H7 (cell line): ENCODE data around the gene ZNF267. TPM values are rescaled to one million over a fixed set of nuclear protein-coding genes. Genes with fewer than 3 reads are reported as not detected.
"Not testable (repeated sequence)": the region's sequence is repeated elsewhere in the genome, so short reads cannot be mapped to it uniquely, and the experiment has no call there.

Source experiments
- DNase-seq: peaks from one replicate; pipeline ENCODE4 v3.0.0; 2012
- H3K27me3 ChIP-seq: 2 replicates; pipeline ENCODE4 v1.6.0; 2011; ENCODE audit warnings: mild to moderate bottlenecking, low read length; ENCODE audit not compliant: control insufficient read depth, insufficient read depth
- H3K36me3 ChIP-seq: replicated peaks from 2 replicates; pipeline ENCODE4 v1.5.1; 2011; ENCODE audit warnings: low read length; ENCODE audit not compliant: control insufficient read depth, insufficient read depth
- H3K4me3 ChIP-seq: 2 replicates; pipeline ENCODE4 v1.5.1; 2011; ENCODE audit warnings: low read depth, mild to moderate bottlenecking, control low read depth, low read length, moderate library complexity; ENCODE audit not compliant: insufficient read depth
- total RNA-seq: library from RNA; depleted of rRNA; stranded (reverse); fragments of >200 nt; shearing (Covaris generic); gene quantifications from 2 replicates; pipeline ENCODE4 v1.2.3, GENCODE V29; 2014

ZNF267 gene
- total RNA-seq, 1 experiment from 2014 or later = 3.2 TPM

GRCh38 chr16:31904571-31904970 lies 31.0 kb downstream of the ZNF267 start:
- not testable (repeated sequence) for H3K4me3 ChIP-seq, DNase-seq, H3K27me3 ChIP-seq, H3K36me3 ChIP-seq

GRCh38 chr16:31913668-31914067 lies 40.1 kb downstream of the ZNF267 start:
- no peaks in the 10 kb centered on the region for H3K27me3 ChIP-seq
- peaks cover 12% of the 10 kb centered on the region for H3K36me3 ChIP-seq
- no peak overlapping the region for H3K4me3 ChIP-seq
- no peak for DNase-seq

GRCh38 chr16:31916056-31916488 lies 42.5 kb downstream of the ZNF267 start:
- Histone ChIP-seq H3K27me3 (no peaks in the 10 kb centered on the region), H3K36me3 (peaks cover 12% of the 10 kb centered on the region), H3K4me3 (no peak overlapping the region)
- DNase-seq = no peak

GRCh38 chr16:31920373-31920772 lies 46.8 kb downstream of the ZNF267 start:
- DNase-seq = no peak
- no peaks in the 10 kb centered on the region for H3K27me3 ChIP-seq
- H3K4me3 ChIP-seq = no peak overlapping the region
- H3K36me3 ChIP-seq = peaks cover 4% of the 10 kb centered on the region

GRCh38 chr16:31951806-31952205 lies 78.2 kb downstream of the ZNF267 start:
- DNase-seq, H3K27me3 ChIP-seq, H3K4me3 ChIP-seq, H3K36me3 ChIP-seq: not testable (repeated sequence)

GRCh38 chr16:31952206-31952605 lies 78.6 kb downstream of the ZNF267 start:
- H3K4me3 ChIP-seq, H3K27me3 ChIP-seq, DNase-seq, H3K36me3 ChIP-seq: not testable (repeated sequence)

GRCh38 chr16:31956221-31956620 lies 82.6 kb downstream of the ZNF267 start:
- H3K36me3 ChIP-seq, H3K4me3 ChIP-seq, H3K27me3 ChIP-seq, DNase-seq: not testable (repeated sequence)

GRCh38 chr16:31960186-31960910 lies 86.7 kb downstream of the ZNF267 start:
- H3K27me3 ChIP-seq, H3K36me3 ChIP-seq, DNase-seq, H3K4me3 ChIP-seq: not testable (repeated sequence)
